NCI-H2196 treated with DMSO at 0.1 percent for 48 hours (cell line): ENCODE measurements around the gene FAP.

Experiments used
- DNase-seq: peaks from one replicate; lab custom pipeline; 2025; ENCODE audit not compliant: unreplicated experiment; lab: John Stamatoyannopoulos, UW

The FAP gene

GRCh38 chr2:162127422-162127821, 115.8 kb downstream of the FAP start:
- DNase-seq, result no peak

GRCh38 chr2:162126527-162126926, 116.7 kb downstream of the FAP start:
- DNase-seq, result no peak

DNA sequence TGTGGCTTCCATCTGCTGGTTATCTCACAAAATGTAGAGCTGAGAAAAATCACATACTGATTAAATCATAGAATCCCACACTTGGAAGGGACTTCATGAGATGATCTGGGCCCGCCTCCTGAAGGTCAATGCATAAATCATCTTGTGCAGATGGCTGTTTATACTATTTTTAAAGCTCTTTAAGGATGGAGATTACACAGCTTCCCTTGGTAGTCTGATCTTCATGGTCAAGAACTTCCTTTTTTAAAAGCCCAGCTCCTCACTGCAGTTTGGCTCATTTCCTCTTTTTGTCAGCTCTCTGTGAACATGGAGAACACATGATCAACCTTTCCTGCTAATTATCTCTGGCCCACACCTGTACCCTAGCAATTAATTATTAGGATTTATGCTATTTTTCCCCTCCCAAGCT, 117.1 kb downstream of the FAP start:
- DNase-seq, result no peak

GRCh38 chr2:162125138-162125537, 118.1 kb downstream of the FAP start:
- no peak for DNase-seq

- peak; percentile 8 for DNase-seq
These were observed 119.2 kb downstream of the FAP start for GRCh38 chr2:162123806-162124758.
